RCC 7860 (cell line): ENCODE data around the gene DNAI4.
"Not testable (repeated sequence)": the region's sequence is repeated elsewhere in the genome, so short reads cannot be mapped to it uniquely, and the experiment has no call there.

Experiments used
- DNase-seq: peaks from one replicate; pipeline ENCODE4 v3.0.0-alpha.2; 2015; ENCODE audit warnings: low spot score
- FAIRE-seq: peaks from 2 replicates; lab custom pipeline; 2012; peaks lifted over from hg19 to GRCh38; lab: Jason Lieb, UNC

Gene DNAI4

GRCh38 chr1:66929999-66930822, 5.6 kb upstream of the DNAI4 start:
- no peak for FAIRE-seq

GRCh38 chr1:66929691-66929998, 5.0 kb upstream of the DNAI4 start:
- DNase-seq (no peak), FAIRE-seq (no peak)

More at GRCh38 chr1:66929999-66930822, 5.6 kb upstream of the DNAI4 start:
- DNase-seq: peak; percentile 89

- FAIRE-seq (no peak), DNase-seq (no peak)
Observed at GRCh38 chr1:66929146-66929688, 4.6 kb upstream of the DNAI4 start.

- peak; percentile 5 for FAIRE-seq
- DNase-seq: no peak
Observed at GRCh38 chr1:66927528-66927927, 2.9 kb upstream of the DNAI4 start.

- FAIRE-seq: no peak
- DNase-seq: no peak
Observed at GRCh38 chr1:66925944-66926343, 1.3 kb upstream of the DNAI4 start.

- DNase-seq (no peak), FAIRE-seq (no peak)
Observed at GRCh38 chr1:66925558-66925910, 878 bp upstream of the DNAI4 start.

GRCh38 chr1:66920543-66920942, 4.1 kb downstream of the DNAI4 start:
- DNase-seq: no peak
- FAIRE-seq: no peak

- FAIRE-seq: no peak
- no peak for DNase-seq
Observed at GRCh38 chr1:66919828-66920227, 4.8 kb downstream of the DNAI4 start.

GRCh38 chr1:66919063-66919462, 5.6 kb downstream of the DNAI4 start:
- no peak for FAIRE-seq
- no peak for DNase-seq

GRCh38 chr1:66917476-66917875, 7.2 kb downstream of the DNAI4 start:
- no peak for FAIRE-seq
- DNase-seq: no peak

- no peak for DNase-seq
- no peak for FAIRE-seq
Observed at GRCh38 chr1:66916320-66916719, 8.3 kb downstream of the DNAI4 start.

- DNase-seq, FAIRE-seq: not testable (repeated sequence)
Observed at GRCh38 chr1:66915203-66915602, 9.5 kb downstream of the DNAI4 start.

- DNase-seq: no peak
- FAIRE-seq: no peak
Observed at GRCh38 chr1:66893712-66894111, 30.9 kb downstream of the DNAI4 start.

GRCh38 chr1:66890621-66891020, 34.0 kb downstream of the DNAI4 start:
- no peak for DNase-seq
- no peak for FAIRE-seq

- DNase-seq: no peak
- FAIRE-seq: no peak
Observed at GRCh38 chr1:66889030-66889429, 35.6 kb downstream of the DNAI4 start.

GRCh38 chr1:66876664-66877063, 48.0 kb downstream of the DNAI4 start:
- FAIRE-seq (no peak), DNase-seq (no peak)

- FAIRE-seq (no peak), DNase-seq (no peak)
Observed at GRCh38 chr1:66873111-66873510, 51.5 kb downstream of the DNAI4 start.

GRCh38 chr1:66872024-66872423, 52.6 kb downstream of the DNAI4 start:
- DNase-seq, FAIRE-seq: not testable (repeated sequence)

GRCh38 chr1:66867501-66867900, 57.2 kb downstream of the DNAI4 start:
- no peak for FAIRE-seq
- no peak for DNase-seq

GRCh38 chr1:66860529-66860928, 64.1 kb downstream of the DNAI4 start:
- FAIRE-seq (no peak), DNase-seq (no peak)

- no peak for FAIRE-seq
Observed at GRCh38 chr1:66853379-66853778, 71.3 kb downstream of the DNAI4 start.

GRCh38 chr1:66852870-66853269, 71.8 kb downstream of the DNAI4 start:
- no peak for DNase-seq
- no peak for FAIRE-seq

More at GRCh38 chr1:66853379-66853778, 71.3 kb downstream of the DNAI4 start:
- DNase-seq: no peak

- DNase-seq: no peak
- FAIRE-seq: no peak
Observed at GRCh38 chr1:66850989-66851388, 73.7 kb downstream of the DNAI4 start.
